GM19239 (cell line): ENCODE data around the gene BRD1.

ENCODE experiments used
- DNase-seq: peaks from one replicate; pipeline ENCODE4 v3.0.0; 2011; ENCODE audit warnings: low spot score; ENCODE audit not compliant: insufficient read length
- FAIRE-seq: peaks from 2 replicates; lab custom pipeline; 2011; peaks lifted over from hg19 to GRCh38; lab: Jason Lieb, UNC

The BRD1 gene

GRCh38 chr22:49755631-49756001 lies 72.1 kb downstream of the BRD1 start:
- DNase-seq (no peak), FAIRE-seq (no peak)

- no peak for DNase-seq
- no peak for FAIRE-seq
Observed at GRCh38 chr22:49754696-49755630, 72.7 kb downstream of the BRD1 start.

- no peak for FAIRE-seq
- no peak for DNase-seq
Observed at GRCh38 chr22:49753961-49754695, 73.5 kb downstream of the BRD1 start.

- DNase-seq (no peak), FAIRE-seq (no peak)
Observed at GRCh38 chr22:49753276-49753890, 74.3 kb downstream of the BRD1 start.

GRCh38 chr22:49752598-49753091 lies 75.0 kb downstream of the BRD1 start:
- FAIRE-seq (no peak), DNase-seq (no peak)

- DNase-seq (no peak), FAIRE-seq (no peak)
Observed at GRCh38 chr22:49751966-49752597, 75.6 kb downstream of the BRD1 start.

- DNase-seq (no peak), FAIRE-seq (no peak)
Observed at GRCh38 chr22:49751318-49751965, 76.2 kb downstream of the BRD1 start.

- DNase-seq, result no peak
- FAIRE-seq, result no peak
Observed at GRCh38 chr22:49749885-49750510, 77.7 kb downstream of the BRD1 start.

GRCh38 chr22:49749227-49749626 lies 78.4 kb downstream of the BRD1 start:
- DNase-seq (no peak), FAIRE-seq (no peak)

GRCh38 chr22:49748514-49748913 lies 79.2 kb downstream of the BRD1 start:
- DNase-seq, result no peak
- no peak for FAIRE-seq

GRCh38 chr22:49747716-49748115 lies 80.0 kb downstream of the BRD1 start:
- DNase-seq (no peak), FAIRE-seq (no peak)

GRCh38 chr22:49747130-49747529 lies 80.5 kb downstream of the BRD1 start:
- DNase-seq, result no peak
- no peak for FAIRE-seq

- DNase-seq (no peak), FAIRE-seq (no peak)
Observed at GRCh38 chr22:49746065-49746464, 81.6 kb downstream of the BRD1 start.

GRCh38 chr22:49740242-49740641 lies 87.4 kb downstream of the BRD1 start:
- DNase-seq (no peak), FAIRE-seq (no peak)

- DNase-seq, result no peak
- FAIRE-seq, result no peak
Observed at GRCh38 chr22:49739138-49739537, 88.5 kb downstream of the BRD1 start.

GRCh38 chr22:49738566-49738965 lies 89.1 kb downstream of the BRD1 start:
- FAIRE-seq, result no peak

GRCh38 chr22:49738006-49738405 lies 89.7 kb downstream of the BRD1 start:
- FAIRE-seq, result no peak

More at GRCh38 chr22:49738566-49738965, 89.1 kb downstream of the BRD1 start:
- no peak for DNase-seq

GRCh38 chr22:49737101-49737551 lies 90.5 kb downstream of the BRD1 start:
- DNase-seq (no peak), FAIRE-seq (no peak)

More at GRCh38 chr22:49738006-49738405, 89.7 kb downstream of the BRD1 start:
- no peak for DNase-seq

GRCh38 chr22:49736538-49736937 lies 91.1 kb downstream of the BRD1 start:
- DNase-seq, result no peak
- no peak for FAIRE-seq
